Breast epithelium (tissue), 4 donors: ENCODE measurements around the gene OS9. TPM values are rescaled to one million over a fixed set of nuclear protein-coding genes. Genes with fewer than 3 reads are reported as not detected.

Experiments used
- DNase-seq, 2 donors: peaks; one replicate each; pipeline ENCODE4 v3.0.0-alpha.2; 2019; ENCODE audit warnings: low spot score in 2 of 2
- H3K27ac ChIP-seq, 2 donors: fragments of 200-600 bp; sonication (generic) in 1 of 2; one replicate each; pipeline ENCODE4 v1.5.1; 2016 to 2019; ENCODE audit warnings: mild to moderate bottlenecking in 1 of 2
- H3K27me3 ChIP-seq, 2 donors: fragments of 200-600 bp; sonication (generic) in 1 of 2; one replicate each; pipeline versions ENCODE4 v1.5.1 to v1.6.0; 2017 to 2019; ENCODE audit warnings: control low read depth in 1 of 2, mild to moderate bottlenecking in 1 of 2
- H3K36me3 ChIP-seq: fragments of 200-600 bp; one replicate; pipeline ENCODE4 v1.5.1; 2019
- H3K4me1 ChIP-seq, 2 donors: fragments of 200-600 bp; sonication (generic); one replicate each; pipeline ENCODE4 v1.5.1; 2016 to 2019; ENCODE audit warnings: control low read depth in 1 of 2
- H3K4me3 ChIP-seq, 3 donors: fragments of 200-600 bp; sonication (generic); 1 replicate in 2 of 3; 2 replicates in 1 of 3; pipeline ENCODE4 v1.5.1; 2016 to 2019; ENCODE audit warnings: mild to moderate bottlenecking in 3 of 3, moderate library complexity in 2 of 3
- H3K9me3 ChIP-seq, 2 donors: fragments of 200-600 bp; sonication (generic) in 1 of 2; one replicate each; pipeline ENCODE4 v1.5.1; 2016 to 2019; ENCODE audit warnings: control low read depth in 1 of 2
- CTCF ChIP-seq, 3 donors: fragments of 450-650 bp; IDR thresholded peaks; one replicate each; pipeline ENCODE4 v1.5.1; 2016 to 2017; ENCODE audit warnings: antibody characterized with exemption in 3 of 3, mild to moderate bottlenecking in 3 of 3, moderate library complexity in 3 of 3
- POLR2A ChIP-seq: fragments of 450-650 bp; IDR thresholded peaks from one replicate; pipeline ENCODE4 v1.6.1; 2016; ENCODE audit warnings: antibody characterized with exemption, mild to moderate bottlenecking, moderate library complexity
- POLR2AphosphoS5 ChIP-seq, 3 donors: sonication (generic); formaldehyde crosslinking; IDR thresholded peaks; one replicate each; pipeline ENCODE4 v1.6.1; 2017; ENCODE audit warnings: antibody characterized with exemption in 3 of 3
- intact Hi-C: fragments of 100-400 bp; cut with DNase I; formaldehyde crosslinking; loops from one replicate; pipeline ENCODE4 v1.15.1; 2023; ENCODE audit warnings: low total_unique reads
- total RNA-seq, 3 donors: library from RNA; depleted of rRNA; stranded (reverse); fragments of >200 nt; gene quantifications; one replicate each; pipeline ENCODE4 v1.1.0, GENCODE V29; 2016

OS9 gene
- total RNA-seq, 3 donors from 2014 or later: 184 to 431 (median 213) TPM

DNA sequence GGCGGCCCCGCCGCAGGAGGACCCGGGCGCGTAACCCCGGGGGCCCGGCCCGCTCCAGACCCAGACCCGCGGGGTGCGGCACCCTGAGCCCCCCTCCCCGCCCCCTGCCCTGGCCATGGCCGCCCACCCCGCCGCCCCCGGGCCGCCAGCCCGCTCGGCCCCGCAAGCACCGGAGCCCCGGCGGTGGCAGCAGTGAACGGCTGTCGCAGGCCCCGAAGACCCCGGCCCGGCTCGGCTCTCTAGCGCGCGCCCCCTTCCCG lies 61.2 kb downstream of the OS9 start:
- peak overlapping the region; percentile 58 to 92 (median 84) for H3K4me3 ChIP-seq
- DNase-seq: no peak
- H3K4me1 ChIP-seq: peaks cover 0 to 18% of the 10 kb centered on the region in 2 donors
- H3K27ac ChIP-seq: peak overlapping the region; percentile 79 to 87
- H3K36me3 ChIP-seq: no peaks in the 10 kb centered on the region
- intact Hi-C loops: no loop called here
- no peaks in the 10 kb centered on the region for H3K9me3 ChIP-seq
- TF ChIP-seq POLR2AphosphoS5 (IDR thresholded peaks at IDR 0.05) (no peak), CTCF (IDR thresholded peaks at IDR 0.05) (no peak), POLR2A (no peak)
- H3K27me3 ChIP-seq: no peaks in the 10 kb centered on the region

GRCh38 chr12:57755454-57756372 lies 61.8 kb downstream of the OS9 start:
- peak overlapping the region; percentile 58 to 92 (median 84) for H3K4me3 ChIP-seq
- intact Hi-C loops: no loop called here
- H3K27me3 ChIP-seq: no peaks in the 10 kb centered on the region
- TF ChIP-seq POLR2A (no peak), POLR2AphosphoS5 (IDR thresholded peaks at IDR 0.05) (no peak), CTCF (IDR thresholded peaks at IDR 0.05) (no peak)
- H3K27ac ChIP-seq: peak overlapping the region; percentile 79 to 87
- H3K36me3 ChIP-seq: no peaks in the 10 kb centered on the region
- no peak for DNase-seq
- no peaks in the 10 kb centered on the region for H3K9me3 ChIP-seq
- H3K4me1 ChIP-seq: peaks cover 0 to 18% of the 10 kb centered on the region in 2 donors

GRCh38 chr12:57756406-57757341 lies 62.7 kb downstream of the OS9 start:
- no peak for DNase-seq
- H3K9me3 ChIP-seq: no peaks in the 10 kb centered on the region
- intact Hi-C loops: no loop called here
- peaks cover 0 to 12% of the 10 kb centered on the region in 2 donors for H3K4me1 ChIP-seq
- no peaks in the 10 kb centered on the region for H3K36me3 ChIP-seq
- H3K4me3 ChIP-seq: peak overlapping the region; percentile 58 to 92 (median 84)
- H3K27me3 ChIP-seq: no peaks in the 10 kb centered on the region
- TF ChIP-seq POLR2AphosphoS5 (IDR thresholded peaks at IDR 0.05) (no peak), CTCF (IDR thresholded peaks at IDR 0.05) (peak in 1 of 3 donors; percentile 26), POLR2A (no peak)
- no peak overlapping the region for H3K27ac ChIP-seq

DNA sequence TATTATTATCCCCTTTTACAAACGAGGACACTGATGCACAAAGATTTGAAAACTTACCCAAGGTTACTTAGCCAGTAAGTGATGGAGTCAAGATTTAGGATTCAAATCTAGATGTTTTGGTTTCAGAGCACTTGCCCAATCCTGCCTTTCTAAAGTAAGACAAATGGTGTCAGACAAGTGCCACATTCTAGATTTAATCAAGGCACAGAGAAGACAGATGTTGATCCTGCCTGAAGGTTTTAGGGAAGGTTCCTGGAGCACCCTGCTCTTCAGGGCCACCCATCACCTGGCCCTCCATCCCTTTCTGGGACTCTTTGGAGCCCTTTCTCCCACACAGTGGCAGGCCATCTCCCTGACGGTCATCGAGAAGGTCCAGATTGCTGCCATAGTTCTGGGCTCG lies 63.8 kb downstream of the OS9 start:
- H3K27me3 ChIP-seq: no peaks in the 10 kb centered on the region
- H3K4me1 ChIP-seq: peaks cover 0 to 9% of the 10 kb centered on the region in 2 donors
- intact Hi-C loops: no loop called here
- H3K27ac ChIP-seq: no peak overlapping the region
- no peaks in the 10 kb centered on the region for H3K9me3 ChIP-seq
- H3K36me3 ChIP-seq: no peaks in the 10 kb centered on the region
- no peak overlapping the region for H3K4me3 ChIP-seq
- TF ChIP-seq POLR2AphosphoS5 (IDR thresholded peaks at IDR 0.05): no peak
- TF ChIP-seq CTCF (IDR thresholded peaks at IDR 0.05): no peak
- no peak for TF ChIP-seq POLR2A
- DNase-seq: no peak
